ENCODE results near the gene MAP7D1.
"Not testable (repeated sequence)": the region's sequence is repeated elsewhere in the genome, so short reads cannot be mapped to it uniquely, and the experiment has no call there.

The MAP7D1 gene

DNA sequence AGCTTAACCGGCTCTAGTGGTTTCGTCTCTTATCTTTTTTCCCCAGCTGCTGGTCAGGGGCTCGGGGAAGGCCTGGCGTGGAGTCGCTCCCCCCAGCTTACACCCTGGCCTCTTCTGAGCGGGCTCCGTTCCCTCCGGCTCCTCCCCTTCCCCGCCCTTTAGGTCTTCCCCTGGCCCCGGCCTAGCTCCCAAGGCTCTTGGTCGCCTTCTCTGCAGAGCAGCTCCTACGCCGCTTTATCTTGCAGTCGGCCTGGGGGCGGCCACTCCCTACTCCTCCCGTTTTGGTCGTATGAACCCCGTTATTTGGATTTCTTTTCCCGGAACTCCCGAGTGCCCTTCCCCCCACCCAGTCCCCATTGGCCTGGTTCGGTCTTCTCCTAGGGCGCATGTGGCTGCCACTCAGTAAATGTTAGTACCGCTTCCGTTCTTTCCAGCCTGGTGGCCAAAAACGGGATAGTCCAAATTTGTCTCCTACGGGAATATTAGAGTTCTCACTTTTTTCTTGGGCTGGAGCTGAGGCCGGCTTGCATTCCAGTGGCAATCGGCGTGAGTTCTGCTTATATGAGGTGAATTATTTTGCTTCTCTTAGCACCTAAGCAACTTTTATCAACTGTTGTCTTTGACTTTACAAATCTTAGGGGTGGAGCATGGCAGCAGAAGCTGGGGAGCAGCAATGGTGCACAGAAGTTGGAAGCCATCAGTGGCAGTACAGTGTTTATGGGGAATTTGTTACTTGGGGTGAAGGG, 68.8 kb downstream of the MAP7D1 start:
- TF ChIP-seq, protein P1, sequence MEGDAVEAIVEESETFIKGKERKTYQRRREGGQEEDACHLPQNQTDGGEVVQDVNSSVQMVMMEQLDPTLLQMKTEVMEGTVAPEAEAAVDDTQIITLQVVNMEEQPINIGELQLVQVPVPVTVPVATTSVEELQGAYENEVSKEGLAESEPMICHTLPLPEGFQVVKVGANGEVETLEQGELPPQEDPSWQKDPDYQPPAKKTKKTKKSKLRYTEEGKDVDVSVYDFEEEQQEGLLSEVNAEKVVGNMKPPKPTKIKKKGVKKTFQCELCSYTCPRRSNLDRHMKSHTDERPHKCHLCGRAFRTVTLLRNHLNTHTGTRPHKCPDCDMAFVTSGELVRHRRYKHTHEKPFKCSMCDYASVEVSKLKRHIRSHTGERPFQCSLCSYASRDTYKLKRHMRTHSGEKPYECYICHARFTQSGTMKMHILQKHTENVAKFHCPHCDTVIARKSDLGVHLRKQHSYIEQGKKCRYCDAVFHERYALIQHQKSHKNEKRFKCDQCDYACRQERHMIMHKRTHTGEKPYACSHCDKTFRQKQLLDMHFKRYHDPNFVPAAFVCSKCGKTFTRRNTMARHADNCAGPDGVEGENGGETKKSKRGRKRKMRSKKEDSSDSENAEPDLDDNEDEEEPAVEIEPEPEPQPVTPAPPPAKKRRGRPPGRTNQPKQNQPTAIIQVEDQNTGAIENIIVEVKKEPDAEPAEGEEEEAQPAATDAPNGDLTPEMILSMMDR (IDR thresholded peaks at IDR 0.05): no peak
- DNase-seq (ENCODE audit: low spot score): peak; percentile 93
- Histone ChIP-seq H3K27ac (peak overlapping the region; percentile 88 to 91), H3K4me3 (peak overlapping the region; percentile 81)

DNA sequence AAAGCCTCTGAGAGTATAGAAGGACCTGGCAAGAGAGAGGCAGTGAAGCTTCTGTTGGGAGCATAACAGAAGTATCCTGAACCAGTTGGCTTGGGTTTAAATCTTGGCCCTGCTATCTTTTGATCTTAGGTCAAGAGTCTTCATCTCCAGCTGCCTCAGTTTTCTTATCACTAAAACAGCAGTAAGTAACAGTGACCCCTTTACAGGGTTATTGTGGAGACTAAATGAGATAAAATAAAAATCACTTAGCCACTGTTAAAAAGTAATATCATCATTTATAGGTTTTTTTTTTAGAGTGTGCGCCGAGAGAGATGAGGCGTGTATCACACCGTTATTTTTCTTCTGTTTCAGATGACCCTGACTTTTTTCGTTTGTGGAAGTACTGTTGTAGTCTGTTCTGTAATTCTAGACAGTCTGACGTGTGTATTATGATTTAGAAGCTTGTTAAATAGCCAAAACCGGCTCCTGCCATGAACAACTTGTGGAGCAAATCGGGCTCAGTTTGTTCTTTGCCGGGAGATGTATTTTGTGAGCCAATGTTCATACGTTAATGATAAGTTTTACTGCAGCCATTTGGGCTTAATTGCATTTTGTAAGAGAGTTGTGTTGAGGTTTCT, 69.4 kb downstream of the MAP7D1 start:
- Histone ChIP-seq H3K27ac (peak overlapping the region; percentile 88 to 91), H3K4me3 (peak overlapping the region; percentile 81)
- DNase-seq (ENCODE audit: low spot score): no peak
- TF ChIP-seq, protein P1 (IDR thresholded peaks at IDR 0.05): no peak

DNA sequence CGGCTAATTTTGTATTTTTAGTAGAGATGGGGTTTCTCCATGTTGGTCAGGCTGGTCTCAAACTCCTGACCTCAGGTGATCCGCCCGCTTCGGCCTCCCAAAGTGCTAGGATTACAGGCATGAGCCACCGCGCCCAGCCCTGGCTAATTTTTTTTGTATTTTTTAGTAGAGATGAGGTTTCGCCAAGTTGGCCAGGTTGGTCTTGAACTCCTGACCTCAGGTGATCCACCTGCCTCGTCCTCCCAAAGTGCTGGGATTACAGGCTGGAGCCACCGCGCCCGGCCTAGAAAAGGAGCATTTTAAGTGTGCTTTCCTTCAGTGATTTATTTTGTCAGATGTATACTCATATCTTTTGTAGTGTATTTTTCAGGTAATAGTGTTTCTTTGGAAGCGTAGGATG, 74.3 kb downstream of the MAP7D1 start:
- DNase-seq (ENCODE audit: low spot score); H3K27ac ChIP-seq; H3K4me3 ChIP-seq: not testable (repeated sequence)

All from coronary artery (tissue), 2 donors.